Neural cell (in vitro differentiated cells): ENCODE results near the gene GNAQ. TPM values are rescaled to one million over a fixed set of nuclear protein-coding genes. Genes with fewer than 3 reads are reported as not detected.

ENCODE experiments used
- H2AFZ ChIP-seq: fragments of 200-600, 300-800 bp; sonication (generic), shearing (Covaris generic); 2 replicates; pipeline ENCODE4 v1.6.0; 2014; ENCODE audit warnings: low read depth, mild to moderate bottlenecking, antibody characterized with exemption, low read length, moderate library complexity
- H3F3A ChIP-seq: fragments of 200-600 bp; shearing (Covaris generic); 2 replicates; pipeline ENCODE4 v1.6.1; 2016; ENCODE audit warnings: mild to moderate bottlenecking, moderate library complexity, mixed read lengths, antibody characterized with exemption, low read length; ENCODE audit not compliant: insufficient read depth, poor library complexity, severe bottlenecking
- H3K27ac ChIP-seq: fragments of 200-600, 300-800 bp; sonication (generic), shearing (Covaris generic); 2 replicates; pipeline ENCODE4 v1.5.1; 2014; ENCODE audit warnings: mild to moderate bottlenecking, low read length, moderate library complexity
- H3K27me3 ChIP-seq: fragments of 300-800, 200-600 bp; sonication (generic), shearing (Covaris generic); 2 replicates; pipeline ENCODE4 v1.6.0; 2014; ENCODE audit warnings: mild to moderate bottlenecking, low read depth, low read length, moderate library complexity; ENCODE audit not compliant: insufficient read depth
- H3K36me3 ChIP-seq: fragments of 300-800, 200-600 bp; sonication (generic), shearing (Covaris generic); 2 replicates; pipeline ENCODE4 v1.5.1; 2014; ENCODE audit warnings: mild to moderate bottlenecking, antibody characterized with exemption, low read length, moderate library complexity; ENCODE audit not compliant: insufficient read depth
- H3K4me2 ChIP-seq: fragments of 300-800, 200-600 bp; sonication (generic), shearing (Covaris generic); 2 replicates; pipeline ENCODE4 v1.6.0; 2014; ENCODE audit warnings: mild to moderate bottlenecking, low read length
- H3K4me3 ChIP-seq: fragments of 300-800, 200-600 bp; sonication (generic), shearing (Covaris generic); 2 replicates; pipeline ENCODE4 v1.5.1; 2014; ENCODE audit warnings: mild to moderate bottlenecking, low read length, moderate library complexity
- H3K79me2 ChIP-seq: fragments of 200-600 bp; shearing (Covaris generic); replicated peaks from 2 replicates; pipeline ENCODE4 v1.6.0; 2014; ENCODE audit warnings: mild to moderate bottlenecking, low read length, moderate library complexity; ENCODE audit not compliant: insufficient read depth
- H3K9ac ChIP-seq: fragments of 300-800, 200-600 bp; sonication (generic), shearing (Covaris generic); 2 replicates; pipeline ENCODE4 v1.6.1; 2016; ENCODE audit warnings: mild to moderate bottlenecking, low read length, mixed read lengths
- H3K9me2 ChIP-seq: fragments of 200-600 bp; shearing (Covaris generic); 2 replicates; pipeline ENCODE4 v1.6.1; 2016; ENCODE audit warnings: mild to moderate bottlenecking, low read length, mixed read lengths; ENCODE audit not compliant: insufficient read depth
- H3K9me3 ChIP-seq: fragments of 200-600, 300-800 bp; sonication (generic), shearing (Covaris generic); 2 replicates; pipeline ENCODE4 v1.6.1; 2016; ENCODE audit warnings: mild to moderate bottlenecking, mixed run types, low read length, moderate library complexity, mixed read lengths
- H4K20me1 ChIP-seq: fragments of 200-600 bp; shearing (Covaris generic); 2 replicates; pipeline ENCODE4 v1.6.1; 2016; ENCODE audit warnings: mild to moderate bottlenecking, mixed run types; ENCODE audit not compliant: insufficient read depth
- EP300 ChIP-seq: fragments of 450-650 bp; conservative IDR thresholded peaks from 2 replicates; pipeline ENCODE4 v1.6.1; 2014; ENCODE audit warnings: antibody characterized with exemption, mild to moderate bottlenecking, moderate library complexity; ENCODE audit not compliant: poor library complexity, severe bottlenecking
- EZH2 ChIP-seq: fragments of 200-600, 300-800 bp; shearing (Covaris generic), sonication (generic); IDR thresholded peaks from 2 replicates; pipeline ENCODE4 v1.6.1; 2014; ENCODE audit warnings: antibody characterized with exemption, low read length, borderline replicate concordance, mild to moderate bottlenecking; ENCODE audit not compliant: insufficient read depth, poor library complexity, severe bottlenecking
- MXI1 ChIP-seq: fragments of 450-650 bp; conservative IDR thresholded peaks from 2 replicates; pipeline ENCODE4 v1.6.1; 2014; ENCODE audit warnings: antibody characterized with exemption, mild to moderate bottlenecking; ENCODE audit not compliant: poor library complexity, severe bottlenecking
- POLR2AphosphoS5 ChIP-seq: IDR thresholded peaks from 2 replicates; pipeline ENCODE4 v1.6.1; 2012
- RAD21 ChIP-seq: fragments of 450-650 bp; conservative IDR thresholded peaks from 2 replicates; pipeline ENCODE4 v1.6.1; 2014; ENCODE audit warnings: antibody characterized with exemption, mild to moderate bottlenecking, moderate library complexity
- REST ChIP-seq: IDR thresholded peaks from 2 replicates; pipeline ENCODE4 v1.6.1; 2012; ENCODE audit warnings: borderline replicate concordance
- SMC3 ChIP-seq: fragments of 450-650 bp; conservative IDR thresholded peaks from 2 replicates; pipeline ENCODE4 v1.6.1; 2014; ENCODE audit warnings: antibody characterized with exemption, mild to moderate bottlenecking, moderate library complexity; ENCODE audit not compliant: poor library complexity
- TAF1 ChIP-seq: IDR thresholded peaks from 2 replicates; pipeline ENCODE4 v1.6.1; 2012; ENCODE audit warnings: low read depth
- polyA plus RNA-seq: library from polyadenylated mRNA; depleted of rRNA; stranded (reverse); fragments of >200 nt; gene quantifications from 2 replicates; pipeline ENCODE4 v1.2.3, GENCODE V29; 2014
- TF ChIP-seq, protein P1 (sequence below): fragments of 450-650 bp; IDR thresholded peaks from 2 replicates; pipeline ENCODE4 v1.5.1; 2014; ENCODE audit warnings: antibody characterized with exemption, mild to moderate bottlenecking, moderate library complexity; ENCODE audit not compliant: poor library complexity, severe bottlenecking

The GNAQ gene
- polyA plus RNA-seq, 1 donor from 2014 or later = 86.7 TPM

DNA sequence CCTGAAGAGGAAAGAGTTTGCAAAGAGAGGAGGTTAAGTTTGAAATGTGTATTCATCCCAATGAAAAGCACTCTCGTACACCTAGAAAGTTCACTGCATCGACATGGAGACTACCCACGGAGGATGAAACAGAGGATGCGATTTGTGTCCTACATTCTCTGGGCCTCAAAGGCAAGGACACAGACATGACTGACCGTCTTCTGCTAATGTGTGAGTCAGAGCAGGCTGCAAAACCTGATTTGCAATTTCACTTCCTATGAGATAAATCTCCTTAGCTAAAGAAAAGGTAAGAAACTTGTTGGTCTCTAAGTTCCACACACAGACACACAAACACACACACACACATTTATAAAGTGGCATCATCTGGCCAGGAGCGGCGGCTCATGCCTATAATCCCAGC, 98.6 kb downstream of the GNAQ start:
- Histone ChIP-seq H3K27ac (no peak overlapping the region), H3F3A (no peaks in the 10 kb centered on the region), H4K20me1 (no peaks in the 10 kb centered on the region), H2AFZ (no peak overlapping the region), H3K4me3 (no peak overlapping the region), H3K9me3 (no peaks in the 10 kb centered on the region), H3K9ac (no peak overlapping the region), H3K27me3 (no peaks in the 10 kb centered on the region), H3K9me2 (no peaks in the 10 kb centered on the region), H3K36me3 (no peaks in the 10 kb centered on the region), H3K79me2 (peaks cover 36% of the 10 kb centered on the region), H3K4me2 (no peak overlapping the region)
- TF ChIP-seq POLR2AphosphoS5 (no peak), EZH2 (no peak), TAF1 (no peak), MXI1 (no peak), EP300 (no peak), REST (no peak), SMC3 (no peak), RAD21 (no peak)
- TF ChIP-seq, protein P1, sequence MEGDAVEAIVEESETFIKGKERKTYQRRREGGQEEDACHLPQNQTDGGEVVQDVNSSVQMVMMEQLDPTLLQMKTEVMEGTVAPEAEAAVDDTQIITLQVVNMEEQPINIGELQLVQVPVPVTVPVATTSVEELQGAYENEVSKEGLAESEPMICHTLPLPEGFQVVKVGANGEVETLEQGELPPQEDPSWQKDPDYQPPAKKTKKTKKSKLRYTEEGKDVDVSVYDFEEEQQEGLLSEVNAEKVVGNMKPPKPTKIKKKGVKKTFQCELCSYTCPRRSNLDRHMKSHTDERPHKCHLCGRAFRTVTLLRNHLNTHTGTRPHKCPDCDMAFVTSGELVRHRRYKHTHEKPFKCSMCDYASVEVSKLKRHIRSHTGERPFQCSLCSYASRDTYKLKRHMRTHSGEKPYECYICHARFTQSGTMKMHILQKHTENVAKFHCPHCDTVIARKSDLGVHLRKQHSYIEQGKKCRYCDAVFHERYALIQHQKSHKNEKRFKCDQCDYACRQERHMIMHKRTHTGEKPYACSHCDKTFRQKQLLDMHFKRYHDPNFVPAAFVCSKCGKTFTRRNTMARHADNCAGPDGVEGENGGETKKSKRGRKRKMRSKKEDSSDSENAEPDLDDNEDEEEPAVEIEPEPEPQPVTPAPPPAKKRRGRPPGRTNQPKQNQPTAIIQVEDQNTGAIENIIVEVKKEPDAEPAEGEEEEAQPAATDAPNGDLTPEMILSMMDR = no peak

DNA sequence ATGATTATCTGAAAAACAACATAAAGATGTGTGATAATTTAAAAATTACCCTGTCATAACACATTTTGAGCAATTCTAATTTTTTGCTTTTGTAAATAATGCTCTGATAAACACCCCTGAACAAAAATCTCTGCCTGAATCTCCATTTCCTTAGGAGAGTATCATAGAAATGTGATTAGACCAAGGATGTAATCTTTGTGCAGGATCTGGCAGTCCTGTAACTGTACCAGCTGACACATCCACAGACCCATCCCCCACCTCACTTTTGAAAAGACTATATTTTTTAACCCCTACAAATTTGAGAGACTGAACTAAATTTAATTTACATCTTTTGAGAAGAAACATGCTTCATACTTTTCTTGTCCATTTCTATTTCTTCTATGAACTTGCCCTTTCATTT, 101.7 kb downstream of the GNAQ start:
- Histone ChIP-seq H3K4me2 (no peak overlapping the region), H3K27ac (no peak overlapping the region), H3K79me2 (peaks cover 41% of the 10 kb centered on the region), H3F3A (no peaks in the 10 kb centered on the region), H2AFZ (no peak overlapping the region), H4K20me1 (no peaks in the 10 kb centered on the region), H3K9me2 (no peaks in the 10 kb centered on the region), H3K9ac (no peak overlapping the region), H3K36me3 (no peaks in the 10 kb centered on the region), H3K4me3 (no peak overlapping the region), H3K9me3 (no peaks in the 10 kb centered on the region), H3K27me3 (no peaks in the 10 kb centered on the region)
- no peak for TF ChIP-seq REST
- no peak for TF ChIP-seq EZH2
- TF ChIP-seq EP300 = no peak
- TF ChIP-seq TAF1 = no peak
- TF ChIP-seq POLR2AphosphoS5 = no peak
- no peak for TF ChIP-seq MXI1
- TF ChIP-seq SMC3 = no peak
- TF ChIP-seq, protein P1 = no peak
- TF ChIP-seq RAD21 = no peak
